Measurements from ENCODE around the gene DOHH.

Gene DOHH, protein sequence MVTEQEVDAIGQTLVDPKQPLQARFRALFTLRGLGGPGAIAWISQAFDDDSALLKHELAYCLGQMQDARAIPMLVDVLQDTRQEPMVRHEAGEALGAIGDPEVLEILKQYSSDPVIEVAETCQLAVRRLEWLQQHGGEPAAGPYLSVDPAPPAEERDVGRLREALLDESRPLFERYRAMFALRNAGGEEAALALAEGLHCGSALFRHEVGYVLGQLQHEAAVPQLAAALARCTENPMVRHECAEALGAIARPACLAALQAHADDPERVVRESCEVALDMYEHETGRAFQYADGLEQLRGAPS

DNA sequence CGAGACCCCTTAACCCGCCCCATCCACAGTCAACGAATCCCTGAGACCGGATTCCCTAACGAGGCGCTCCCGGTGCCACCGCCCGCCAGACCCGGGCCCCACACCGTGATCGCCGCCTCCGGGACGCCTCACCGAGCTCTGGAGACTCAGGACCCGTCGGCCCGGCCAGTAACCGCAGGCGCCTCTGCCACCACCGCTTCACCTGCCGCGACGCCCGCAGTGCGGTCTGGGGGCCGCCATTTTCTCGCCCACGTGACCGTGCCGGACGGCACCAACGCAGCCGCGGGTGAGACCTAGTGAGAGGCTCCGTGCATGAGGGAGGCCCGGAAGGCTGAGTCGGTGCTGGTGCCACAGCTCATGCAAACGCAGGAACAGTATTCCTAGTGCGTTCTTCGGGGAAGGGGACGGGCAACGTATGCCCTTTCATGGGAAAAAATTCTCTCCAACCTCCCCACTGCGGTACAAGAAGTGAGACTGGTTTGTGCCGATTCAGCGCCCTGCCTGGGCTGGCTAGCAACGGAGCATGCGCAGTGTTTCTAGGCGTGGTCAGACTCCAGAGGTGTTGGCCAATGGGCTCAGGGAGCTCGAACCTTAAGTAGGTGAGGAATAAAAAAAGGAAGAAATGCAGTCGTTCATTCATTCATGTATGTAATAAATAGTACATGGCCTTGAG, at the start of gene DOHH:
DOHH (minus strand) TSS at position 246 of the 673 bp plus-strand sequence. CDS start 3,860 bp downstream, outside the sequence.
- DNase-seq, result peak; percentile 95 to 97 (median 96)

DNA sequence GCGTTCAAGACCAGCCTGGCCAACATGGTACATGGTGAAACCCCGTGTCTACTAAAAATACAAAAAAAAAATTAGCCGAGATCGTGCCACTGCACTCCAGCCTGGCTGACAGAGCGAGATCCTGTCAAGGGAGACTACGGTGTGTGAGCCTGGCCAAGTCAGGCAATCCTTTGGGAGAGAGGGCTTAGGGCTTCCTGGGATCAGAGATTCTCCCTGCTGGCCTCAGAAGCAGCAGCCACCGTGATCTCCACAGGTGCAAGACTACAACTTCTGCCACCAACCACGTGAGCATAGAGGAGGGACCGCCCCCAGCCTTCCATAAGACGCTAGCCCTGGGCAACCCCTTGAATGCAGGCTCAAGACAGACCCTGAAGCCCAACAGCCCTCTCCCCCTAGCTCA, 49.3 kb upstream of the DOHH start:
- DNase-seq, result no peak

DNA sequence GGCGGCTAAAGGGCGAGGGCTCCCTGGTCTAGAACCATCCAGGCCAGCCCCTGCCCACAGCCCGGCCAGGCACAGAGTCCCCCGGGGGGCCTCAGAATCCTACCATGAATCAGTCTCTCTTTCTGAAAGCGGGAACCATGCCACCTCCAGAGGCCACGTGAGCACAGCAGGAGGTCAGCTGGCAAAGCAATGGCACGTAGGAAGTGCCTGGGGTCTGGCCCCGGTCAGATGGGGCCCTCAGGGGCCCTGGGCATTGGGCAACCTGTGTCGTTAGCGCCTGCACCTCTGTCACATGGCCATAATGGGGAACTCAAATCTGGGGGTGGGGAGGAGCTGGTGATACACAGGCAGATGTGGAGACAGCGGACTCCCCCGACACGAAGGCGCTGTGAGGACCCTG, 48.1 kb upstream of the DOHH start:
- DNase-seq, result peak; percentile 74 to 85 (median 76)

DNA sequence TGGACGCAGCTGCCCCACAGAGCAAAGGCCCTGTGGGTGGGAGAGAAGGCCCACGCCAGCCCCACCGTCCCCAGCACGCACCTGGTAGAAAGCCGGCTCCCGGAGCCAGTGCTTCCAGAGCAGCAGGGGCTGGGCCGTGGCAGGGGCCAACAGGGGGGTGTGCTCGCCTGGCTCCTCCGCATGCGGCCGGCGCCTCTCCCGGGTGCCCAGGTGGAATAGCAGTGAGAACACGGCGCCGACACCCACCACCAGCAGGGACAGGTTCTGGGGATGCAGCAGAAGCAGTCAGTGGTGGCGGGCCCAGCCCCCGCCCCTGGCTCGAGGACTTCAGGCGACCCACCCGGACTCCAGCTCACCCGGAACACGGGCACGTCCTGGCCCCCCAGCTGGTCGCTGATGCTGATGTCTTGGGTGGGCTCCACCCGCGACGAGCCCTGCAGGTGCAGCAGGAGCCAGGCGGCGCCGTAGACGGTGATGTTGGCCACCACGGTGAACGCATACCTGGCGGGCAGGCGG, 47.4 kb upstream of the DOHH start:
- DNase-seq, result no peak

DNA sequence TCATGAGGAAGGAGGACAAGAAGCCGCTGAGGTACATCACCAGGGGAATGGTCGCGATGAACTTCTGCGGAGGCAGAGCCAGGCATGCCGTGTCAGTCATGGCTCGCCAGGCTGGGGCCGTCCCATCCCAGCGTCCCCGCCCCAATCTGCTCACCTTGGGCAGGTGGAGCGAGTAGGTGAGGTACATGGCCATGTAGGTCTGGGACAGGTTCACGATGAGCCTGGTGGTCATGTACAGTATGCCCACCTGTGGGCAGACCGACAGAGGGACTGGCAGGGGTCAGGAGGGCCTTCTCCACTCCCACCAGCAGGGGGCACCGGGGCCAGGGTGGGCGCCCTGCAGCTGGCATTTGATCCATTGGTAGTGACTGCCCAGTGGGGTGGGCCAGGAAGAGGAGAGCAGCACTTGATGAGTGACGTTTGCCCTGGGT, 46.8 kb upstream of the DOHH start:
- DNase-seq, result peak in 2 of 3 donors; percentile 42 to 78

DNA sequence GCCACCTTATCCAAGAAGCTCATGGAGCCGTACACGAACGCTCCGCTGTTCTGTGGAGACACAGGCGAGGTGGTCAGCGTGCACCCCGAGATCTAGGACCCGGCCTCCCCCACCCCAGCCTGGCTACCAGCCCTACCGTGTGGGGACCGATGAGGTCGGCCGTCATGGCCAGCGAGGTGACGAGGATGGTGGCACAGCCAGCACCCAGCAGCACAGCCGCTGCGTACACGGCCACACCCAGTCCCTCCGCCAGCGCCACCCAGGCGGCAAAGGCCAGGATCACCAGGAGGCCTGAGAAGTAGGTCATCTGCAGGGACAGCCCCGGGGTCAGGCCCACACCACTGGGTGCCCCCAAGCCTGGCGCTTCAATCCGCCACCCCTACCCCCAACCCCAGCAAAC, 45.6 kb upstream of the DOHH start:
- DNase-seq, result no peak

DNA sequence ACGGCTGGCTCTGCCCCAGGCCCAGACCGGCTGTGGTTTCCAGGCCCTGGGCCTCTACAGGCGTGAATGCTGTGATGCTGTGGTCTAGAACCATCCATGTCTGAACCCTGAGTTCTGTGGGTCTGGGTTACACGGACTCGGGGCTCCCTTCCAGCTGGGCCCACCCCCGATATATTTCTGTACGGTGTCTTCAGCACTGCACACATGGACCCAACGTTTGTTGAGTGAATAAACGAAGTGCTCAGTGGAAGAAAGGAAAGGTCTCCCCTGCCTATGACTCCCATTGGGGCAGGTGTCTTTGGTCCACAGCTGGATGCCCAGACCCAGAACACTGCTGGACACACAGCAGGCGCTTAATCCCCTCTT, 45.2 kb upstream of the DOHH start:
- DNase-seq, result no peak

DNA sequence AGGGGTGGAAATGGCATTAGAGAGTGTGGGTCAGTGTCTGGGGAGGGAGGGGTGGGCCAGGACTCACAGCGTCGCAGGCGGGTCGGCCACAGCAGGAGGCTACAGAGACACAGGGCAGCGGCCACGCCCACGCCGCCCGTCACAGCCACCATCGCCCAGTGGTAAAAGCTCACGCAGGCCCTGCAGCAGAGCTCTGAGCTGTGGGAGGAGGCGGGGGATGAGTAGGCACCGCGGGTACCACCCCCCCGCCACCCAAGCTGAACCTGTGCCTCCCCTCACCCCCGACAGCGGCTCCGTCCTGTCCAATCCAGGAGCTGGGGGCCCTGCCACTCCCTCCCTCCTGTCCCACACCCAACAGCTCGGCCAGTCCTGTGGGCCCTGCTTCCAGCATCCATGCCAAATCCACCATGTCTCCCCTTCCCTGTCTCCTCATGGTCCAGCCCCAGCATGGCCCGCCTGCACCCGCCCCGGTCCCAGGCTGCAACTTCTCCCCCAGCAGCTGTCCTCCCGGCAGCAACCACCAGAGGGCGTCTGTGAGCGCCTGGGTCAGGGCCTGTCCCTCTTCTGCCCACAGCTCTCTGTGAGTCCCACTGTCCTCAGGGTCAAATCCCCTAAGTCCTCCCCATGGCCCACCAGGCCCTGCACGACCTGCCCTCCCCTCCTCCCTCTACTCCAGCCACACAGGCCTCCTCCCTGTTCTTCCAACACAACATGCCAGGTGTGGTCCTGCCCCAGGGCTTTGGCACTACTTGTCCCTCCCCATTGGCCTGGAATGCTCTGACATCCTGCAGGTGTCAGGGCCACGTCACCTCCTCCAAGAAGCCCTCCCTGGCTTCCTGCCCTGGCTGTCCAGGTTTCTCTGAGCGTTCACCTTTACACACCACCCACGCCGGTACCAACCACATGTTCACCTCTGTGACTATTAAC, 44.5 kb upstream of the DOHH start:
- DNase-seq, result peak; percentile 76 to 85 (median 80)

DNA sequence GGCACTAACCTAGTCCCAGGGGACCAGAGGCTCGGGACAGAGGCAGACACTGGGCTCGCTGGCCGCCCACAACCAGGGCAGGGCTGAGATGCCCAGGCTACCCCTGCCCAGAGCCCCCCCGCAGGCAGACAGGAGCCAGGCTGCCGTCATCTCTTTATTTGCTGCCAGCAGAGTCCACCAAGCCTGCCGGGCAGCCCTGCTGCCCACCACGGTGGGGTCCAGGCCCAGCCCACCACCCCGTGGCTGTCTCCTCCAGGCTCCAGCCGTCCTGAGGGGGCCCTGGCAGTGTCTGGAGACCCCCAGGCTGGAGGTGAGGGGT, 43.5 kb upstream of the DOHH start:
- DNase-seq, result no peak

DNA sequence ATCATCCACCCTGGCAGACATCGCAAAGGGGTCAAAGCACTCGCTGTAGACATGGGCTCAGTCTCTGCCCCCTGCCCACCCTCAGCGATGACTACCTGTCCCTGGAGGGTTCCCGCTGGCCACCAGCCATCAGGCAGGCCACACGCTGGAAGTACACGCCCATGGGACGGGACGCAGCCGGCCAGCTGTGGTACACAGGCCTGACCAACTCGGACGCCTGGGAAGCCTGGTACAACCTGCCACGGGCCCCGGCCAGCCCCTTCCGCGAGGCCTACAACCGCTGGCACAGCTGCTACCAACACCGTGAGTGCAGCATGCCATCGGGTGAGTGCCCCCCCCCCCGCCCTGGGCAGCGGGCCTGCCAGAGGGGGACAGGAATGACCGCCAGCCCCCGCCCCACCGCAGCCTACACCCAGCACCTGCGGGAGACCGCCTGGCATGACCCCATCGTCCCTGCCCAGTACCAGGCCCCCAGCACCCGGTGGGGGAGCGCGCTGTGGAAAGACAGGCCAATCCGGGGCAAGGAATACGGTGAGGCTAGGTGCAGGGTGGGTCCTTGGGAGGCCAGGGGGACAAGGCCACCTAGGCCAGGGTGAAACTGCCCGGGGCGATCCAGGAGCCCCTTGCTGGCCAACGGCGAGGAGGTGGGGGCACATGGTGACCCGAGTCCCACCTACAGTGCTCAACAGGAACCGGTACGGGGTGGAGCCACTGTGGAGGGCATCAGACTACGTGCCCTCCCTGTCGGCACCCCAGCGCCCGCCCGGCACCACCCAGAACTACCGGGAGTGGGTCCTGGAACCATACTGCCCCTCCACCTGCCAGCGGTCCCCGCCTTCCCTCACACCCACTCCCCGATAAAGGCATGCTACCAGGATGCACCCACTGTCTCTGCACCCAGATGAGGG, 42.9 kb upstream of the DOHH start:
- DNase-seq, result no peak

DNA sequence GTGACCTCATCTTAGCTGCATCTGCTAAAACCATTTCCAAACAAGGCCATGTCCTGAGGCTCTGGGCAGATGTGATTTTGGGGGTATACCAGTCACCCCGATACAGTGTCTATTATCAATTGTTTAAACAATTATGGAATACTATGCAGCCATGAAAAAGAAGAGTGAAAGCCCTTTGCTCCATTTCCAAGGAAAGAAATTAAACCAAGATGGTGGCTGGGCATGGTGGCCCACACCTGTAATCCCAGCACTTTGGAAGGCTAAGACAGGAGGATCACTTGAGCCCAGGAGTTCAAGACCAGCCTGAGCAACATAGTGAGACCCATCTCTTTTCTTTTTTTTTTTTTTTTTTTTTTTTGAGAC, 39.3 kb upstream of the DOHH start:
- DNase-seq, result no peak

DNA sequence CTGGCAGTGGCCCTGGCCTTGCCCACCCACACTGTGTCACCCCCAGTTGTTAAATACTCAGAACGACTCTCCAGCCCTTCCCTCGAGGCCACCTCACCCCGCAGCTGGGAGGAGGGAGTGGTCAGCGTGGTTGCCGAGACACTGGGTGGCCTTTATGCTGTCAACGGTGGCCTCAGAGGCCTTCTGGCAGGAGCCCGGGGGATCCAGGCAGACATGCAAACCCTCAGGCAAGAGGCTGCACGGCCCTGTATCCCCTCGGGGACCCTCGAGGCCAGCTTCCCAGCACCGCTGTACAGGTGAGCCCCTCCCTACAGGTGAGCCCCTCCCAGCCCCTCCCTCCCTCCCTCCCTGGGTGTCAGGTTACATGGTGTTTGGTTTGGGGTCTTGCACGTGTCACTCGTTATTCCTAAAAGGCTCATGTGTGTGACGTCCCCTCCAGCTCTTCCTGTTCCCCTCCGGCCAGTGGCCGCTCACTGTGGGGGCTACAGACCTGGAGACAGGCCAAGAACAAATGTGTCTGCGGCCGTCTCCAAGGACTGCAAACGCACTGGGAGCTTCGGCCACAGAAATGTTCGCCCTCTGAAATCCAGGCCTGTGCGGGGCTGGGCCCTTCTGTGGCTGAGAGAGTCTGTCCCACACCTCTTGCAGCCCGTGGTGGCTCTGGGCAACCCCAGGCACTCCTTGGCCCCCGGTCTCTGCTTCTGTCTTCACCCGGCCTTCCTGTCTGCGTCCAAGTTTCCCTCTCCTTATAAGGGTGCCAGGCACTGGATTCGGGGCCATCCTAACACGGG, 38.7 kb upstream of the DOHH start, which contains the start of gene TEKTIP1:
TEKTIP1 (plus strand) TSS at position 210 of the 791 bp plus-strand sequence; CDS start at position 214, 4 bp downstream.
- no peak for DNase-seq

DNA sequence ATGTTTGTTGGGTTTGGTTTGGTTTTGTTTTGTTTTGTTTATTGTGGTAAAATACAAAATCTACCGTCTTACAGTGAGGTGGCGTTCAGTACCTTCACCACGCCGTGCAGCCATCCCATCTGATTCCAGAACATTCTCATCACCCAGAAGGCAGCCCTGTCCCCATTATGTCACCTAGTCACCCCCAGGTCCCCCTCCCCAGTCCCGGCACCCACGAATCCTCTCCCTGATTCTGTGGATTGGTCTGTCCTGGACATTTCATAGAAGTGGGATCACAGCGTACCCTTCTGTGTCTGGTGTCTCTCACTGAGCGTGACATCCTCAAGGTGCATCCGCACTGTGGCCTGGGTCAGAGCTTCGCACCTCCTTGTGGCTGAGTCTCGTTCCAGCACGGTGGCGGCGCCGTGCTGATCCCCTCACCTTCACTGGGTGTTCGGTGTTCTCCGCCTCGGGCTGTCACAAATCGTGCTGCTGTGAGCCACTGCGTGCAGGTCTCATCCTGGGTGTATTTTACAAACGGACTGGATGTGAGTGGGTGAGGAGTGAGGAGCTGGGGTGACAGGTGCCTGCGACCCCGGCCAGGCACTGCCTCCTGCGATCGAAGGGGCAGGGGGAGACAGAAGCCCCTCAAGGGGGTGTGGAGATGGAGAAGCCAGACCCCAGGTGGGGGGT, 37.9 kb upstream of the DOHH start:
- DNase-seq, result no peak

DNA sequence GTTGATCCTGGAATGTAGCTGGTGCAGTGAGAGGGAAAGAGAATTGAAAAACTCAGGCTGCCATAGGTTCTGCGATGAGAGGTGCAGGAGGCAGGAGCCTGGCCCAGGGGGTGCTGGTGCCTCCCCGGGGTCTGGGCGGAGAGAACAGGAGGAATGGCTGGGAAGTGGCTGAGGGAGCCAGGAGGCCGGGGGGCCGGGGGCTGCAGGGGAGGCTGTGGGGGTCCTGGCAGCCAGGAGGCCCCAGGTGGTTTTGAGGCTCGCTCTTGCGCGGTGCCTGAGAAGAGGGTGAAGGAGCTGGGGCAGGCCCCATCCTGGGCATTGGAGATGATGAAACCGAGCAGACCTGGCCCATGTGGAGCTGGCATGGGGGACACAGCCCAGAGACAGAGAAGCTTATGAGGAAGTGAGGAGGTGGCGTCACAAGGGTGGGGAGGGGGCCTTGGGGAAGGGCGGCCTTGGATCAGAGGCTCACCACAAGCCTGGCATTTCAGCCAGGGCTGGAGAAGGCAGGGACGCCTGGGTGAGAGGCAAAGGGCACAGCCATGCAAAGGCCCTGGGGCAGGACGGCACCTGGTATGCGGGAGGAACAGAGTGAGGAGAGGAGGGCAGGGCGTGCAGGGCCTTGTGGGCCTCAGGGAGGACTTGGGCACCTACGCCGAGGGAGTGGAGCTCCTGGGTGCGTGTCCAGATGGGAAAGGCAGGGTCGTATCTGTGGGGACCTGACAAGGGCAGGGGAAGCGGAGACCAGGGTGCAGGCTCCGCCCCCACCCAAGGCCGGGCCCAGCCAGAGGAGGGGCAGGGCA, 37.2 kb upstream of the DOHH start:
- DNase-seq, result no peak

DNA sequence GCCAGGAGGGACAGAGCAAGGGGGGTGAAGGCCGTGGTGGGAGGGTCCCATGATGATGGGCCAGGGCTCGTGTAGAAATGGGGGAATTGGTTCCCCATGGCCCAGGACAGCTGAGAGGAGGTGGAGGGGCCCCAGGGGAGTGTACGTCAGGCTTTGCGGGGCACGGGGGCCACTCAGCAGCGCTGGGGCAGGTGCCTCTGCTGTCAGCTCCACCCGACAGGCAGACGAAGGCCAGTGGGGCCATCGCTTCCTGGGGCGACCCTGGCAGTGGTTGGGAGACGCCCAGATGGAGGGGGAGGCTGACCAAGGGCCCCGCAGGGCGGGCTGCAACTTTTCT, 36.6 kb upstream of the DOHH start:
- DNase-seq, result no peak

DNA sequence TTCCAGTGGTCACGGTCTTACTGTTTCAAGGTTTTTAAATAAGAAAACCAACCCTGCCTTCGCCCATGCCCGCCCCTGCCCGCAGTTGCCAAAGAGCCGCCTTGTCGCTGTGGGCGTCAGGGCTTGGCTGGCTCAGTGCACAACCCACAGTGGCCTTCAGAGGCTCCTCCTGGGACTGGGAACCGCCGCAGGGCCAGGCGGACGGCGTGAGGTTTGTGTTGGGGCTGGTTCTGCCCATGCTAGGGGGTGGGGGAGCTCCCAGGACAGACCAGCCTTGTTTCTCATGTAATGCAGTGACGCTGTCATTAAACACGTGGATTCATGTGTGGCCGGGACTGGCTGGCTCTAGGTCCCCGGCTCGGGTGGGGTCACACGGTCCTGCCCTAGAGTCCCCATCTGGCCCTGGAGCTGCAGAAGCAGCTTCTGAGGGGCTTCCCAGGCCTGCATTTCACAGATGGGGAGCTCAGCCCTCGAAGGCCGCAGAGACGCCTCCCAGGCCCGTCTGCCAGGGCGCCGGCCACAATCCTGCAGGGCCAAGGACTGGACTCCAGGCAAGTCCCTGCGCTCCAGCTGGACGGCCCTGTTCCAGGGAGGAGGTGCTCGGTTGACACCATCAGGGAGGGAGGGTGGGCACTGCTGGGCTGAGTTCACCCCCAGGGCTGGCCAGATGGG, 36.1 kb upstream of the DOHH start:
- peak in 2 of 3 donors; percentile 39 to 40 for DNase-seq

DNA sequence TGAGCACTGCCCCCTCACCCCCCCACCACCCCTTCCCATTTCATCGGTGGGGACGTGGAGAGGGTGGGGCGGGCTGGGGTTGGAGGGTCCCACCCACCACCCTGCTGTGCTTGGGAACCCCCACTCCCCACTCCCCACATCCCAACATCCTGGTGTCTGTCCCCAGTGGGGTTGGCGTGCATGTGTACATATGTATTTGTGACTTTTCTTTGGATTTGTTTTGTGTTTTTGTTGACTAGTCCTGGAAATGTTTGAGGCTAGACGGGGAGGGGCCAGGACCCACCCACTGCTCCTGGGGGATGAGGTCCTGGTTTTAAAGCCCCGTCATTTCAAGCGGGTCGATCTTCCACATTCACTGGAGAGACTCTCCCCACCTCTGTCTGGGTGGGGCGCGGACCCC, 35.5 kb upstream of the DOHH start:
- no peak for DNase-seq

DNA sequence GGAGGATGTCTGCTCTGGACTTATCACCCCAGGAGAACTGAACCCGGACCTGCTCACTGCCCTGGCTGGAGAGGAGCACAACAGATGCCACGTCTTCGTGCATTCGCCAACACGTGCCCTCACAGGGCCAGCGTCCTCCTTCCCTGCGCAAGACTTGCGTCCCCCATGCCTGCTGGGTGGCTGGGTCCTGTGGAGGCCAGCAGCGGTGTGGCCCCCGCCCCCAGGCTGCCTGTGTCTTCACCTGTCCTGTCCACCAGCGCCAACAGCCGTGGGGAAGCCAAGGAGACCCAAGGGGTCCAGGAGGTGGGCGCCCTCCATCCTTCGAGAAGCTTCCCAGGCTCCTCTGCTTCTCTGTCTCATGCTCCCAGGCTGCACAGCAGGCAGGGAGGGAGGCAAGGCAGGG, 35.1 kb upstream of the DOHH start:
- DNase-seq, result no peak

DNA sequence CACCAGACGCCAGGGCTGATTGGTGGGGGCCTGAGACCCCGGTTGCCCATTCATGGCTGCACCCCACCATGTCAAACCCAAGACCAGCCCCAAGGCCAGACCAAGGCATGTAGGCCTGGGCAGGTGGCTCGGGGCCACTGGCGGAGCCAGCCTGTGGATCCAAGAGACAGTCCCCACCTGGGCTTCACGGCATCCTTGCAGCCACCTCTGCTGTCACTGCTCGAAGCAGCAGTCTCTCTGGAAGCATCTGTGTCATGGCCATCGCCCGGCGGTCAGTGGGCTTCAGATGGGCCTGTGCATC, 34.7 kb upstream of the DOHH start:
- no peak for DNase-seq
